Myometrial cell (primary cell): ENCODE data around the gene IFNA1. TPM values are rescaled to one million over a fixed set of nuclear protein-coding genes. Genes with fewer than 3 reads are reported as not detected.

Source experiments
- total RNA-seq: library from RNA; depleted of rRNA; stranded (reverse); fragments of >200 nt; gene quantifications from 2 replicates; pipeline ENCODE4 v1.2.3, GENCODE V29; 2015

The IFNA1 gene
- total RNA-seq, result not detected in 2 replicates

DNA sequence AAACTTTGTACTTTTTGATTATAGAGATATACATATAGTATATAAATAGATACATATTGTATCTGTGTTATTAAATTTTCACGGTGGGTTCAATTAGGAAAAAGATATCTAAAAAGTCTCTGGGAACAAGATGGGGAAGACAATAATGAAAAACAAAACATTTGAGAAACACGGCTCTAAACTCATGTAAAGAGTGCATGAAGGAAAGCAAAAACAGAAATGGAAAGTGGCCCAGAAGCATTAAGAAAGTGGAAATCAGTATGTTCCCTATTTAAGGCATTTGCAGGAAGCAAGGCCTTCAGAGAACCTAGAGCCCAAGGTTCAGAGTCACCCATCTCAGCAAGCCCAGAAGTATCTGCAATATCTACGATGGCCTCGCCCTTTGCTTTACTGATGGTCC lies at the start of gene IFNA1:
Gene IFNA1, plus strand, starts transcription at position 301 of the 400 bp plus-strand sequence. Its CDS starts 69 bp downstream, at position 370.

DNA sequence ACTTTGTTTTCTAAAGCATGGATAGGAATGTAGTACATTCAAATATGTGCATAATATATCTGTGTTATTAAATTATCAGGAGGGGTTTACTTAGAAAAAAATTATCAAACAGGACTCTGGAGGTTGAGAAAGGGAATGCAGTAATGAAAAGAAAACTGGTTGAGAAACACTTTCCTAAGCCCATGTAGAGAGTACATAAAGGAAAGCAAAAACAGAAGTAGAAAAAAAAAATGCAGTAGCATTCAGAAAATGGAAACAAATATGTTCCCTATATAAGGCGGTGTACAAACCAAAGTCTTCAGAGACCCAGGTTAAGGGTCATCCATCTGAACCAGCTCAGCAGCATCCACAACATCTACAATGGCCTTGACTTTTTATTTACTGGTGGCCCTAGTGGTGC lies 31.4 kb upstream of the IFNA1 start, which contains the start of gene IFNA8:
Gene IFNA8, plus strand, starts transcription at position 301 of the 400 bp plus-strand sequence. Its CDS starts 60 bp downstream, at position 361.

GRCh38 chr9:21482213-21482612 lies 42.0 kb downstream of the IFNA1 start, which contains the start of gene IFNE:
Gene IFNE (minus strand): TSS chr9:21482313. CDS start chr9:21481694, 619 bp downstream.

Other genes starting within 250 kb of the IFNA1 start
- not detected in 2 replicates for gene IFNA7, start 238.2 kb upstream of the IFNA1 start, total RNA-seq
- not detected in 2 replicates for gene IFNA10, start 233.3 kb upstream of the IFNA1 start, total RNA-seq
- gene IFNA16, start 223.1 kb upstream of the IFNA1 start, total RNA-seq, result not detected in 2 replicates
- not detected in 2 replicates for gene IFNA17, start 212.2 kb upstream of the IFNA1 start, total RNA-seq
- not detected in 2 replicates for gene IFNA14, start 200.4 kb upstream of the IFNA1 start, total RNA-seq
- gene IFNA5, start 135.1 kb upstream of the IFNA1 start, total RNA-seq, result not detected in 2 replicates
- 22.5 and 29.8 TPM in 2 replicates for gene KLHL9, start 105.0 kb upstream of the IFNA1 start, total RNA-seq
- not detected in 2 replicates for gene IFNA6, start 89.6 kb upstream of the IFNA1 start, total RNA-seq
- gene IFNA13, start 72.4 kb upstream of the IFNA1 start, total RNA-seq, result not detected in 2 replicates
- gene IFNA2, start 55.0 kb upstream of the IFNA1 start, total RNA-seq, result not detected in 2 replicates
- gene IFNA8, start 31.3 kb upstream of the IFNA1 start, total RNA-seq, result not detected in 2 replicates
- not detected in 2 replicates for gene IFNE, start 41.9 kb downstream of the IFNA1 start, total RNA-seq